Measurements from ENCODE around the gene CASTOR1.

CASTOR1 gene

DNA sequence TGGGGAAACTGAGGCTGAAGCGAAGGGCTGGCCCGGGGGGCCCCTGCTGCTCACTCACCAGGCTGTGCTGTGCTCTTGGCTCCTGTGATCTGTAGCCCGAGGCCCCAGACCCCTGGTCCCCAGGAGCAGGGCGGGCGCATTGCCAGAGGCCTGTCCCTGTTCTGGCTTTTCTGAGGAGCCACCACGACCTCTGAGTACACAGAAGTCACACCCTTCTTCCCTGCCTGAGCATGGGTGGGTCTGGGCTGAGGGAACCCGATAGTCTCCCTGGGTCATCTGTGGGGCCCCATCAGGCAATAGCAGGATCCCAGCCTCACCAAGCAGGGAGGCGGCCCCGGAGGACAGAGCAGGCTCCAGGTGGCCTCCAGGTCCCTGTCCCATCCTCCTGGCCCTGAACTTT lies 5.1 kb downstream of the CASTOR1 start:
- DNase-seq = no peak

DNA sequence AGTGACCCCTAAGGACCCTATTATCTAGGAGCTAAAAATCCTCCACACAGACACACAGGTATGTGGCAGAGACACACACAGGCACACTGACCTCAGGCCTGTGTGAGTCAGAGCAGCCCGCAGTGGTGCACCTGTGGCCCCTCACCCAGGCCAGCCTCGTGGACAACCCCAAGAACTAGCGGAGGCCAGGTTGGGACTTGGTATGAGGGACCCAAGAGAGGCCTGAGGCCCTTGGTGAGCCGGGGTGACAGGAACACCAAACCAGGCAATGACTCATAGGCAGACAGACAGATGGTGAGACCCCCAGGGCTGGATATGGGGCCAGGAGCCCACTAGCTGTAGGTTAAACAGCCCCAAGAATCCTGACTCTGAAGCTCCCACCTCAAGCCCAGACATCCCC lies 6.0 kb downstream of the CASTOR1 start:
- DNase-seq = no peak

DNA sequence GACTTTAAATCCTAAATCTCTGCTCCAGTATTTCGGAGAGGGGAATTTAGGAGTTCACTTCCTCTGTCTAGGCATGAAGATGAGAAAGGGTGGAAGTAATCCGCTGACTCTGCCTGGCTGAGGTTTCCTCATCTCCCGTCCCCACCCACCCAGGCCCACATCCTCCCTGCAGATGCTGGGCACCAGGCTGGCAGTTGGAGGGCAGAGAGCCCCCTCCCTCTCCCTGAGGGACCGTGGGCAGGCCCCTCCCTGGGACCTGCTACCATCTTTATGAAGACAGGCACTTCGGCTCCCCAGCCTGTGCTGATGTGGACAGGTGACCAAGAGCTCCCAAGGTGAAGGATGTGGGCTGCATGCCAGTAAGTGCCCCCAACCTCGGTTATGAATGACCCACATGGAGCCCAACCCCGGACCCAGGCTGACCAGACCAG lies 6.7 kb downstream of the CASTOR1 start:
- DNase-seq = no peak

DNA sequence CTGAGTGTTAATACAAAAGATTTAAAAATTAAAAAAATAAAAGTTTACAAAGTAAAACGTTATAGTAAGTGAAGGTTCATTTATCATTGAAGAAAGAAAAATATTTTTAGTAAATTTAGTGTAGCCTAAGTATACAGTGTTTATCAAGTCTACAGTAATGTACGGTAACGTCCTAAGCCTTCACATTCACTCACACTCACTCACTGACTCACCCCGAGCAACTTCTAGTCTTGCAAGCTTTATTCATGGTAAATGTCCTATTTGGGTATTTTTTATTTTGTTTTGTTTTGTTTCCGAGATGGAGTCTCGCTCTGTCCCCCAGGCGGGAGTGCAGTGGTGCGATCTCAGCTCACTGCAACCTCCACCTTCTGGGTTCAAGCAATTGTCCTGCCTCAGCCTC lies 8.8 kb downstream of the CASTOR1 start:
- DNase-seq = no peak

DNA sequence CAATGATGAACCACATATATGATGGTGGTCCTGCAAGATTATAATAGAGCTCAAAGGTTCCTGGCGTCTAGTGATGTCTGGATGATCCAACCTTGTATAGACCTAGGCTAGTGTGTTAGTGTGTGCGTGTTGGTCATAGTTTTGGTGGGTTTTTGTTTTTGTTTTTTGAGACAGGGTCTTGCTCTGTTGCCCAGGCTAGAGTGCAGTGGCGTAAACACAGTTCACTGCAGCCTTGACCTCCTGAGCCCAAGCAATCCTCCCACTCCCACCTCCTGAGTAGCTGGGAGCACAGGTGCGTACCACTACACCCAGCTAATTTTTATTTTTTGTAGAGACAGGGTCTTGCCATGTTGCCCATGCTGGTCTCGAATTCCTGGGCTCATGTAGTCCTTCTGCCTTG lies 9.4 kb downstream of the CASTOR1 start:
- no peak for DNase-seq

DNA sequence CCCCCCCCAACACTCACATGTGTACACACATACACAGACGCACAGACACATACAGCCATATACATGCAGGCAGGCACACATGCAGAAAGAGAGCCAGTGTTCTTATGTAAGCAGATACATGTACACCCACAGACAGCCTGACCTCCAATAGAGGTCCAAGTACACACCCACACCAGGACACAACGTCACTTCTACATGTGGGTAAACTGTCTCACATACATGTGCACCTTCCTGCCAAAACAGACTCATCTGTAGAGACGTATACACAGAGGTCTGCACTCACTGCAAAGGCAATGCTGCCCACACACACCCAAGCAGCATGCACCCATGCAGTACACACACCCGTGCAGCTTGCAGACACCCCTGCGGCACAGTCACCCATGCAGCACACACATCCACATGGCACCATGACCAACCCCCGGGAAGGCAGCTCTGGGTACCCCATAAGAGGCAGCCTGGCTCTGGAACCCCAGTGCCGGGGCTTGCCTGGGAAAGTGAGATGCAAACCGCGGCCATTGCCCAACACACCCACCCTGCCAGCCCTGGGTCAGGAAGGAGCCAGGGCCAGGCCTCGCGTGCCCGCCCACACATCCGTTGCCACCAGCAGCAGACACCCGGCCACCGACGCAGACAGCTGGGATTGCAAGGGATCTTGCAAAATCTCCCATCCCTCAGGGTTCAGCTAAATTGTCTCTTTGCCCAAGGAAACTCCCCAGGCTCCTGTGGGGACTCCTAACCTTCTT lies 10.1 kb downstream of the CASTOR1 start:
- peak in 1 of 2 donors; percentile 34 for DNase-seq

DNA sequence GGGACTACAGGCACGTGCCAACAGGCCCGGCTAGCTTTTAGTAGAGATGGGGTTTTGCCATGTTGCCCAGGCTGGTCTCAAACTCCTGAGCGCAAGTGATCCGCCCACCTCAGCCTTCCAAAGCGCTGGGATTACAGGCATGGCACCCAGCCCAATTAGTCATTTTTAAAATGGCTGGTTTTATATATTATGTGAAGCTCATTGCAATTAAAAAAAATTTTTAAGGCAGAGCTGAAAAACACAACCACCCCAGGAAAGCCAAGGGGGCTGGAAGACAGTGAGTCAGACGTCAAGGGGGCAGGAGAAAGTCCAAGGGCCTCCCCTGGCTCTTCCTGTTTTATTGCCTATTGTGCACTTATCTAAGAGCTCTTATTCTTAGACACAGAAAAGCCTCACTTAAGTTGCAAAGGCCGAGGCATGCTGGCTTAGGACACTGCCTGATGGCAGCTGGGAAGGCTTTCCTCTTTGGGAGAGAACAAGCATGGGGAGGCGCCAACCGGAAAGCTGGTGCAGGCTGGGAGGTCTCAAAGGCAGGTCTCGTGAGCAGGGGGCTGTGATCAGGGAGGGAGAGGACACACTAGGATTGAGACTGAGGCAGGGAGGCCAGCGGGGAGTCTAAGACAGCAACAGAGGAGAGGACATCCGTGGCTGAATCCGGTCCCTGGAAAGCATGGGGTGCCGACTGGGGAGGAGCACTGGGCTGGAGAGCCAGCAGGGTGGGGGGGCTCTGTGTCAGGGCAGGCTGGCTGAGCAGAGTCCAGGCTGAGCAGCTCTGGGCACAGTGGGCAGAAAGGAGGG lies 11.6 kb downstream of the CASTOR1 start:
- no peak for DNase-seq

DNA sequence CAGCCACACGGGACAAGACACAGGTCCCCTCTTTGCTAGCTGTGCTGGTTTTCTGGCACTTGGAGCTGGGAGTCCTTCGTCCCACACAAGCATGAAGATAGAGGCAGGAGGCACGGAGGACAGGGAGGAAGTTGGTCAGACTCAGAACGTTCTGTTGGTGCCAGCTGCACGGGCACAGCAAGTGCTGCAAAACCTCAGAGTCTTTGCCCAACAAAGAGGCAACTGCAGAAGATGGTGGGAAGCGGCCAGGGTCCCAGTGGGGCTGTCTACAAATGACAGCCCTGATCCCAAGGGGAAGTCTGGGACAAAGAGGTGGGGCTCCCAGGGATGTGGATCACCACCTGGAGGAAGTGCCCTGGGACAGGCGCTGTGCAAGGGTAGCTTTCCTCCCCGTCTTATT lies 13.3 kb downstream of the CASTOR1 start:
- DNase-seq = no peak

DNA sequence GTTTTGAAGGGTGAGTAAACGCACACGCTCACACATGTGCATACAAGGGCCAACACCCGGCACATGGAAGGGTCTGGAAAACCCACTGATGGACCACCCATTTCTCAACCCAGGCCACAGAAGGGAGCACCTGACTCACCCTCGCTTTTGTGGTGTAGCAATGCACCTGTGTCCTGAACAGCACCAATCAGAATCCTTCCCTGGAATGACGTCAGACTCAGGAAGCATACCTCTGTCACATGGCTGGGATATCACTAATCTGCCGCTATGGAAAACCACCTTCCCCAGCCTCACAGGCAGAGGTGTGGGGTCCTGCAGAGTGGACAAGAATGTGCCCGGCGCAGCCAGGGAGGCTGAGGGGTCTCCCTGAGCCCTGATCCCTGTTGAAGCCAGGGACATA lies 13.7 kb downstream of the CASTOR1 start:
- peak; percentile 24 to 61 for DNase-seq

DNA sequence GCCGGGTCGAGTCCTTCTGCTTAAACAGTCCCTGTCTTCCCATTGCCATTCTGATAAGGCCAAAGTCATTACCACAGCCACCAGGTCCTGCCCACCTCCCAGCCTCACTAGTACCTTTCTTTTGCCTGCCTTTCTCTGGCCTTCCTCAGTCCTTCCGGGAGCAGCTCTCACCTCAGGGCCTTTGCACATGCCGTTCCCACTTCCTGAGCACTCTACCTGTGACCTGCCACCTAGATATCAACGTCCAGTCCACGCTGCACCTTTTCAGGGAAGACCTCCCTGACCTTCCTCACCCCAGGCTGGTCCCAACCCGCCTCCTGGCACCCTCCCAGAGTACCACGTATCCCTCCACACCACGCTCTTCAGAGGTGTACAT lies 14.9 kb downstream of the CASTOR1 start:
- DNase-seq = no peak

DNA sequence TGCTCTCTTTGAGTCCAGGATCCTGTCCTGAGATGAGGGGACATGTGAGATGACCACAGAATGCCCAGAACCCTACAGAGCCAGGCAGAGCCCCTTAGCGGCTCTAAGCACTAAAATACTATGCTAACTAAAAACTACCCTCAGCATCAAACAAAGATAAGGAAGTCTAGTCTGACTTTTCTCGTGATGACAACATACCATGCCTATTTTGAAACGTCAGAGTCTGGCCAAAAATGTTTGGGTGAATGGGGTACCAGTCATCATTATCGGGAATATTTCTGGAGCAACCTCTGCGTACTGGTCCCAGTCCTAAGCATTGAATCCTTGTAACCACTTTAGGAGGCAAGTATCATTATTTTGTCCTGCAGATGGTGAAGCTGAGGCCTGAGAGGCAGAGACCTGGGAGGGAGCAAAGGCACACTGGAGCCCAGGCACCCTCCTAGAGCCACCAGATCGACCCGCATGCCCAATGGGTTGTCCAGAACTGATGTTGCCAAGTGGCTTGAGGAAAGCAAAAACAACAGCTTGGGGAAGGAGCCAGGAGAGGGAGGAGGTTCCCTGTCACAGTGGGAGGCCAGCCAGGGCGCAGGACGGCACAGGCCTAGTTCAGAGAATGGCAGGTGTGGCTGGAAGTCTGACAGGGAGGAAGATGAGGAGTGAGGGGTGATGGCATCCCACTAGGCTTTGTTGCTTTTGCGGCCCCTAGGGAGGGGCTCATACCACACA lies 15.4 kb downstream of the CASTOR1 start:
- DNase-seq = no peak

DNA sequence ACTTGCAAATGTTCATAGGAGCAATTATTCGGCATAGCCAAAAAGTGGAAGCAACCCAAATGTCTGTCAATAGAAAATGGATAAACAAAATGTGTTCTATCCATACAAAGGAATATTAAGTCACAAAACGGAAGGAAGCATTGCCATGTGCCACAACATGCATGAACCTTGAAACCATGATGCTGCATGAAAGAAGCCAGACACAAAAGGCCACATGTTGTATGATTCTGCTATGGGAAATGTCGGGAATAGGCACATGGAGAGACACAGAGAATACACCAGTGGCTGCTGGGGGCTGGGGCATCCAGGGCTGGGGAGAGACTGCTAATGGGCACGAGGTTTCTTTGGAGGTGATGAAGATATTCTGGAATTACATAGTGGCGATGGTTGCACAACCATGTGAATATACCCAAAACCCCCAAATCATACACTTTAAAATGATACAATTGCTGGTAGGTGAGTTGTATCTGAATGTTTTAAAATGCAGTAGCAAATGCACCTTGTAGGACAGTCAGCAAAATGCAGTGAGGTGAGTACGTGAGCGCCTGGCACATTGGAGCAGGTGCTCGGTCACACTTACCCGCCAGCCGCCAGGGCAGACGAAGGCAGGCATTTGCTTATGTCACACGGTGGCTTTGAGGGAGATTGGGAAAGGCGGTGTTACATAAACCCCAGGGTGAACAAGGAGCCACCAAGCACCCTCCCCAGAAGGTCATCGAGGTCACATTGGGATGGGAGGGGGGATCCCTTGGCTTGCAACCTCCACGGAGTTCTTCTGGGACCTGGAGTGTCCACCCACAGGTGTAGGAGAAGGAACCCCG lies 16.3 kb downstream of the CASTOR1 start:
- peak in 1 of 2 donors; percentile 37 for DNase-seq

DNA sequence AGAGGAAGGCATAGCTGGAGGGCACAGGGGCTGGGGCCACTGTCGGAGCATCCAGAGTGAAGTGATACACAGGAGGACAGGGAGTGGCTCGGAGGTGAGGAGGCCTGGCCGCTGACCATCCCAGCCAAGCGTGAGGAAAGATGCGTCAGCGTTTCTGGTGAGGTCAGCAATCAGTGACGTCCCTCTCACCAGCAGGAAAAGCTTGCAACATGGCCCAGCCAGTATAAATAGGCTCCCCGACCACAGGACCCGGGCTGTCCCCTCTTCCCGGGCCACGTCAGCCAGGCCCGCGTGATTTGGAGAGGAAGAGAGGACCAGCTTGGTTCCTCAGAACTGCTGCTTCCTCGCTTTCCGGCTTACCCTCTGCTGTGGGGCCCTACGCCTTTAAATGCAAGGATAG lies 18.5 kb downstream of the CASTOR1 start:
- DNase-seq = peak; percentile 40 to 85

DNA sequence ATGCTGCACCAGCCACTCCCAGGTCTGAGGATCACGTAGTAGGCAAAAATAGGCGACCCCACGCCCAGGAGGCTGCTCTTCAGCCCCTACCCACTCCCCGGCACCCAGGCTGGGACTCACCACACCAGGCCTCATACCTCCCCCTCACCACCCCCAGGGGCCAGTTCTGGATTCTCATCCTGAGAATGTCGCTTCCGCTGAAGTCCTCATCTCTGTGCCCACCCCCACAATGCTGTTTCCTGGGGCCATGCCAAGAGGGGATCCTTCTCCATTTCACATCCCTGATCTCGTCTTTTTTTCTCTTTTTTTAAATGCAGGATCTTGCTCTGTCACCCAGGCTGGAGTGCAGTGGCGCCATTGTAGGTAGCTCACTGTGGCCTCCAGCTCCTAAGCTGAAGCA lies 21.0 kb downstream of the CASTOR1 start:
- DNase-seq = no peak

DNA sequence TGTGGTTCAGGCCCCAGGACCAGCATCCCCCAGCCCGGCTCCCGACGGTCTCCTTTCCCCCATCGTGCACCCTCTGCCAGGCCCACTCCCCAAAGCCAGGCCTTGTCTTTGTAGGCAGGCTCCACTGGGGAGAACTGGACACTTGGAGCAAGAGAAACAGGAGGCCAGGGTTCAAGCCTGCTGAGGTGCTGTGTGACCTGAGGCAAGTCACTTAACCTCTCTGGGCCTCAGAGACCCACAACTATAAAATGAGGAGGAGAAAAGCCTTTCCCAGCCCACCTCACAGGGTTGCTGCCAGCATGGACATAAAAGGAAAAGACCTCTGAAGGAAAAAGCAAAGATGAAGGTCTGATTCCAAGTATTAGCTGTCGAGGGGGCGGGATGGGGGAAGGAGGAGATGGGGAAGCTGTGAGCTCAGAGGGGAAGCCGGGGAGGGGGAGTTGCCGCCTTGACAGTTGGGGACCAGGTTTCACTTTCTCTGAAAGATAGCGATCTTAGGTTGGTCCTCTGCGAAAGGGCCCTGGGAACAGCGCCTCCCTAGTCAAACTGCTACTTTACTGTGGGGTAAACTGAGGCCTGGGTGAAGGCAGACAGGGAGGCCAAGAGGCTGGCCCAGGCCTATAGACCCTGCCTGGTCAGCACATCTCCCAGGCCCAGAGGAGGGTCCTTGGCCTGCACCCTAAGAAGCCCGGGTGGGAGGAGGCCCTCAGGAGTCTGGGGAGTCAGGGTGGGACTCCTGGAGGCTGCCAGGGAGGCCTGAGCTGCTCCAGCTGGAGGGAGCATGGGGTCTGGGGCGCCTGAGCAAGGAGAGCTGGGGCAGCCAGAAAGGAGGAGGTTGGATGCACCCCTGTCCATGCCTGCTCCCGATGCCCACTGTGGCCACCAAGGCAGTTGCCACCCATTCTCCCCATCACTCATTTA lies 21.7 kb downstream of the CASTOR1 start:
- DNase-seq = peak; percentile 79 to 87

DNA sequence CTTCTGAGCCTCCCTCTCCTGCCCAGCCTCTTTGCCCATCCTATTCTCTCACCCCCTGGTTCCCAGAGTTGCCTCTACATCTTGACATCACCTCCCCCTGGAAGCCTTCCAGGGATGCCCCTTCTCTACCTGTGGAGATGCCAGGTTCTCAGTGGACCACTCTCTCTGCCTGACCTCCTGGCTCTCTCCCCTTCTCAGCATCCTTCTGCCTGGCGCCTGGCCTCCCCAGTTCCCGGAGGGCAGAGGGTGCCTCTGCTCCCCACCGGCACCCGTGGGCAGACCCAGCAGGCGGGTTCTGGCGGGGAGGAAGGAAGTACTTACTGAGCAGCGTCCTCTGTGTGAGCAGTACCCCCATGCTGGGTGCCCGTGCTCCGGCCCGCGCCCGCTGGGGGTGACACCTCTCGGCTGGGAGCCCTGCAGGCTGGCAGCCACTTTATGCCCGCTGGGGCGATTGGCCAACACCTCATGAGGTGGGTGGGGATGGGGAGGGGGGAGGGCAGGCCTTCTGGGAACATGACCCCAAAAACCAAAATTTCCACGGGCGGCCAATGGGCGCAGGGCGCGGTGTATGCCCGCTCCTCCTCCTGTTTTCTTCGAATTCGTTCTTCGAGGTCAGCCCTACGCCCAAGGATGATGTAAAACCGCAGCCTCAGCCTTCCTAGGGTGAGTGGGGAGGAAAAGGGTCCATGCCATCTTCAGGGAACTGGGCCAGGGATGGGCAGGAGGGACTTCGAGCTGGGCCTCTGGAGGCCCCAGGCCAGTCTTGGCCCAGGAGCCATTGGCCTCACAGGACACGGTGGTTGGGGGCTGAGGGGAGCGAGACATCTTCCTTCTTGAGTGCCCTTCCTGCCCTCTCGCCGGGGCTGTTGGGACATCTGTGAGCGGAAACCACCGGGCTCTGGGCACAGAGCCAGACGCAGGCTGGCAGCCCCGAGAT lies 22.6 kb downstream of the CASTOR1 start, which contains the start of gene OSM:
Gene OSM (minus strand): TSS at position 407 of the 937 bp plus-strand sequence. CDS start 52 bp downstream, at position 355.
- peak; percentile 87 to 89 for DNase-seq

DNA sequence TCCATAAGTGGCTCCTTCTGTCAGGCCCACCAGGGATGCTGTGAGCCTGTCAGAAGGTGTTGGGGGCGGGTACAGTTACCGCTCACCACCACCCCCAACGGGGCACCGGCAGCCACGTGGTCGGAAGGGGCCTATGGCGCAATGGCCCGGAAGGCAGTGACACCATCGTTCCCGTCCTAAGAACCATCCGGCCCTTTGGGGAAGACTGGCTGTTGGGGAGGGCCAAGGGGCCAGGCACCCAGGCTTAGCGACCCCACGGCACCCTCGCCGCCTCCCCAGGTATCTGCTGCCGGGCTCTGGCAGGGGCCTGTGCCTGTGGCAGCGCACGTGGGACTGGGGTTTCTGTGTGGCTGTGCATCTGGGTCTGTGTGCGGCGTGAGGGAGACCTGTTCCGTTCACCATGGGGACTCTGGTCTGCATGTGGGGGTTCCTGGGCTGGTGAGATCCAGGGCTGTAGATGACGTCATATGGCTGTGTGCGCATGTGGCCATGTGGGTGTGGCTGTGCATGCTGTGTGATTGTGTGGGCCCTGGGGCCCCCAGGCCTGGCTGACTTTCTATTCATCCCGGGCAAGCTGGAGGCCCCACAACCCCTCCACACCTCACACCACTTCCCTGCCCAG lies 23.4 kb downstream of the CASTOR1 start:
- peak; percentile 89 for DNase-seq

DNA sequence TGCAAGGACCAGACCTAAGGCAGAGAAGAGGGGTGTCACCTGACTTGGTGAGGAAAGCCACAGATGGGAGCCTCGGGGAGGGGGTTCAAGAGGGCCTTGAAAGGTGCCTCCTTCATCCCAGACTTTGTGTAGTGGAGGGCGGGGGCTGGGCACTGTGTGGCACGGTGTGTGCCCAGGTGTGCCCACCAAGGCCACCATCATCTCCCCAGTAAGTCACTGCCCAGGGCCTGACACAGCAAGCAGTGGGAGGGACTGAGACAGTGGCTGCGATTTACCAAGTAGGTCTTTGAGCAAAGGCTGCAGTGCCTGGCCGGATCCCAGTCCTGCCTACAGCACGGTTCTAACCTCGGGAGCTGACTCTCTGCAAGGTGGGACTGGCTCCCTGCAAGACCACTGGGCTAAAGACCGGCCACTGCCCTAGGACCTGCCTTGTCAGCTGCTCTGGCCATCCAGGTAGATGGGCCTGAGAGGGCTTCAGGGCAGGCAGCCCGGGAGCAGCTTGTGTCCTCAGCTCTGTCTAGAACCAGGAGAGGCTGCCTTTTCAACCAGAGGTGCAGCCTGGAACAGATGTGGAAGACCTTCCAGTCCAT lies 24.1 kb downstream of the CASTOR1 start:
- no peak for DNase-seq

DNA sequence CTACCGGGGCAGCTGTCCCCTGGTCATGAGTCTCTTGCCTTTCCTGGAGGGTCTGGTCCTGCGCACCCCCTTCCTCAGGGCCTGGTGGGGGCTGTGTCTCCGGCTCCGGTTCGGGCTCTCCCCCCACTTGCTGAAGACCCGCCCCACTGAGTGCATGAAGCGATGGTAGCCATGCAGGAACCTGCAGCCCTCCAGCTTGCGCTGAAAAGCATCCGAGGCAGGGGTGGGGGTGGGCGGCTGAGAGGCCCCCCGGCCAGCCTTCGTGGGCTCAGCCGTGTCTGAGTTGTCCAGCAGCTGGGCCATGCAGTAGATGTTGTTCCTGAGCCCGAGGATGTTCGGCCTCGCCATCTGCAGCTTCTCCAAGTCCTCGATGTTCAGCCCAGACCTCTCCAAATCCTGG lies 25.4 kb downstream of the CASTOR1 start:
- DNase-seq = no peak
